ENCODE measurements around the gene BOC.

BOC gene

GRCh38 chr3:113249111-113249510 is 37.8 kb downstream of the BOC start:
- FAIRE-seq (no peak), DNase-seq (ENCODE audit: insufficient read length, low spot score) (no peak)

- FAIRE-seq (no peak), DNase-seq (ENCODE audit: insufficient read length, low spot score) (no peak)
These were observed 38.2 kb downstream of the BOC start for GRCh38 chr3:113249601-113250000.

- no peak for DNase-seq (ENCODE audit: insufficient read length, low spot score)
- no peak for FAIRE-seq
These were observed 39.2 kb downstream of the BOC start for GRCh38 chr3:113250566-113250965.

GRCh38 chr3:113251817-113252216 is 40.5 kb downstream of the BOC start:
- no peak for FAIRE-seq

GRCh38 chr3:113252553-113252952 is 41.2 kb downstream of the BOC start:
- DNase-seq (ENCODE audit: insufficient read length, low spot score) (no peak), FAIRE-seq (no peak)

More at GRCh38 chr3:113251817-113252216, 40.5 kb downstream of the BOC start:
- DNase-seq (ENCODE audit: insufficient read length, low spot score): no peak

- FAIRE-seq: no peak
- DNase-seq (ENCODE audit: insufficient read length, low spot score): no peak
These were observed 42.3 kb downstream of the BOC start for GRCh38 chr3:113253702-113254101.

- FAIRE-seq (no peak), DNase-seq (ENCODE audit: insufficient read length, low spot score) (no peak)
These were observed 43.0 kb downstream of the BOC start for GRCh38 chr3:113254171-113254947.

- peak; percentile 70 for FAIRE-seq
- no peak for DNase-seq (ENCODE audit: insufficient read length, low spot score)
These were observed 43.9 kb downstream of the BOC start for GRCh38 chr3:113255100-113255853.

- DNase-seq (ENCODE audit: insufficient read length, low spot score) (no peak), FAIRE-seq (no peak)
These were observed 44.7 kb downstream of the BOC start for GRCh38 chr3:113255854-113256615.

GRCh38 chr3:113258361-113258760 is 47.0 kb downstream of the BOC start:
- no peak for FAIRE-seq

GRCh38 chr3:113259196-113259595 is 47.8 kb downstream of the BOC start:
- FAIRE-seq (no peak), DNase-seq (ENCODE audit: insufficient read length, low spot score) (no peak)

More at GRCh38 chr3:113258361-113258760, 47.0 kb downstream of the BOC start:
- DNase-seq (ENCODE audit: insufficient read length, low spot score): no peak

- FAIRE-seq: no peak
- no peak for DNase-seq (ENCODE audit: insufficient read length, low spot score)
These were observed 49.8 kb downstream of the BOC start for GRCh38 chr3:113261063-113261625.

GRCh38 chr3:113261626-113262303 is 50.4 kb downstream of the BOC start:
- no peak for DNase-seq (ENCODE audit: insufficient read length, low spot score)
- FAIRE-seq: no peak

- FAIRE-seq (no peak), DNase-seq (ENCODE audit: insufficient read length, low spot score) (no peak)
These were observed 50.9 kb downstream of the BOC start for GRCh38 chr3:113262304-113262665.

GRCh38 chr3:113263020-113263419 is 51.7 kb downstream of the BOC start:
- FAIRE-seq (no peak), DNase-seq (ENCODE audit: insufficient read length, low spot score) (no peak)

- no peak for DNase-seq (ENCODE audit: insufficient read length, low spot score)
- no peak for FAIRE-seq
These were observed 52.4 kb downstream of the BOC start for GRCh38 chr3:113263778-113264177.

GRCh38 chr3:113264283-113265131 is 53.1 kb downstream of the BOC start:
- DNase-seq (ENCODE audit: insufficient read length, low spot score) (no peak), FAIRE-seq (no peak)

GRCh38 chr3:113265231-113265630 is 53.9 kb downstream of the BOC start:
- no peak for FAIRE-seq
- DNase-seq (ENCODE audit: insufficient read length, low spot score): no peak

- FAIRE-seq: no peak
- no peak for DNase-seq (ENCODE audit: insufficient read length, low spot score)
These were observed 55.4 kb downstream of the BOC start for GRCh38 chr3:113266738-113267137.

GRCh38 chr3:113268311-113268710 is 57.0 kb downstream of the BOC start:
- FAIRE-seq: no peak
- no peak for DNase-seq (ENCODE audit: insufficient read length, low spot score)

Measured in GM19239 (cell line).